GM20431 (cell line): Measurements from ENCODE around the gene PRSS48.
"Not testable (repeated sequence)": the region's sequence is repeated elsewhere in the genome, so short reads cannot be mapped to it uniquely, and the experiment has no call there.

Experiments used
- in situ Hi-C: fragments of 300-500 bp; cut with MseI, MboI; formaldehyde crosslinking; loops from one replicate; pipeline ENCODE4 v1.15.0; 2020; ENCODE audit warnings: low sequenced_read_pairs; ENCODE audit not compliant: unreplicated experiment

PRSS48 gene

GRCh38 chr4:151276787-151277562 is at the start of gene PRSS48:
Gene PRSS48, plus strand, starts transcription at chr4:151277161. Its CDS starts 12 bp downstream, at chr4:151277173.
- in situ Hi-C loops = no loop called here

GRCh38 chr4:151227172-151227571 is 49.8 kb upstream of the PRSS48 start:
- in situ Hi-C loops = no loop called here

GRCh38 chr4:151227731-151228130 is 49.2 kb upstream of the PRSS48 start:
- in situ Hi-C loops = no loop called here

- in situ Hi-C loops = no loop called here
Observed at GRCh38 chr4:151228189-151229119, 48.5 kb upstream of the PRSS48 start.

GRCh38 chr4:151231915-151232595 is 44.9 kb upstream of the PRSS48 start:
- in situ Hi-C loops = no loop called here

- in situ Hi-C loops = no loop called here
Observed at GRCh38 chr4:151233600-151233999, 43.4 kb upstream of the PRSS48 start.

- in situ Hi-C loops = not testable (repeated sequence)
Observed at GRCh38 chr4:151235373-151235772, 41.6 kb upstream of the PRSS48 start.

- in situ Hi-C loops = no loop called here
Observed at GRCh38 chr4:151236036-151236435, 40.9 kb upstream of the PRSS48 start.

- in situ Hi-C loops = no loop called here
Observed at GRCh38 chr4:151238477-151238876, 38.5 kb upstream of the PRSS48 start.

GRCh38 chr4:151239608-151240007 is 37.4 kb upstream of the PRSS48 start:
- in situ Hi-C loops = no loop called here

- in situ Hi-C loops = no loop called here
Observed at GRCh38 chr4:151242305-151242704, 34.7 kb upstream of the PRSS48 start.

- in situ Hi-C loops = no loop called here
Observed at GRCh38 chr4:151246742-151247141, 30.2 kb upstream of the PRSS48 start.

- in situ Hi-C loops = no loop called here
Observed at GRCh38 chr4:151247395-151247794, 29.6 kb upstream of the PRSS48 start.

- in situ Hi-C loops = no loop called here
Observed at GRCh38 chr4:151248519-151248918, 28.4 kb upstream of the PRSS48 start.

GRCh38 chr4:151250706-151251105 is 26.3 kb upstream of the PRSS48 start:
- in situ Hi-C loops = no loop called here

GRCh38 chr4:151251603-151252304 is 25.2 kb upstream of the PRSS48 start:
- in situ Hi-C loops = no loop called here

GRCh38 chr4:151255226-151255625 is 21.7 kb upstream of the PRSS48 start:
- in situ Hi-C loops = not testable (repeated sequence)

GRCh38 chr4:151255680-151256079 is 21.3 kb upstream of the PRSS48 start:
- in situ Hi-C loops = not testable (repeated sequence)

GRCh38 chr4:151256134-151256533 is 20.8 kb upstream of the PRSS48 start:
- in situ Hi-C loops = no loop called here

GRCh38 chr4:151257704-151258103 is 19.3 kb upstream of the PRSS48 start:
- in situ Hi-C loops = no loop called here
